ENCODE results near the gene CDH11.

DNA sequence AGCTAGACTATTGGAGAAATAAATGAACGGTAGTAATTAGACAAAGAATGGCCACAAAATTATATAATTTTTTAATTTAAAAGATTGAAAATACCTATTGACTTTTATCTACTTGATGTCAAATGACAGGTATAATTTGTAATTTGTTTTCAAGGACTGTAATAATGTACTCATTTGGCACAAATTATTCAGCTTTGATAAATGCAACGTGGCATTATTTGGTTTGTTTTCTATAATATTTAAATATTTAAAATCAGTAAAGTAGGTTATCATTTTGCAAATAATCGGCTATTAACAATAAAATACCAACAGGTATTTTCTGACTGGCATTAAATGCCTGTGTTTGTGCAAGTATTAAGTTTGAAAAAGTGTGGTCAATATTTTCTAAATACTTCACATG is 60.6 kb downstream of the CDH11 start:
- TF ChIP-seq, protein P1, sequence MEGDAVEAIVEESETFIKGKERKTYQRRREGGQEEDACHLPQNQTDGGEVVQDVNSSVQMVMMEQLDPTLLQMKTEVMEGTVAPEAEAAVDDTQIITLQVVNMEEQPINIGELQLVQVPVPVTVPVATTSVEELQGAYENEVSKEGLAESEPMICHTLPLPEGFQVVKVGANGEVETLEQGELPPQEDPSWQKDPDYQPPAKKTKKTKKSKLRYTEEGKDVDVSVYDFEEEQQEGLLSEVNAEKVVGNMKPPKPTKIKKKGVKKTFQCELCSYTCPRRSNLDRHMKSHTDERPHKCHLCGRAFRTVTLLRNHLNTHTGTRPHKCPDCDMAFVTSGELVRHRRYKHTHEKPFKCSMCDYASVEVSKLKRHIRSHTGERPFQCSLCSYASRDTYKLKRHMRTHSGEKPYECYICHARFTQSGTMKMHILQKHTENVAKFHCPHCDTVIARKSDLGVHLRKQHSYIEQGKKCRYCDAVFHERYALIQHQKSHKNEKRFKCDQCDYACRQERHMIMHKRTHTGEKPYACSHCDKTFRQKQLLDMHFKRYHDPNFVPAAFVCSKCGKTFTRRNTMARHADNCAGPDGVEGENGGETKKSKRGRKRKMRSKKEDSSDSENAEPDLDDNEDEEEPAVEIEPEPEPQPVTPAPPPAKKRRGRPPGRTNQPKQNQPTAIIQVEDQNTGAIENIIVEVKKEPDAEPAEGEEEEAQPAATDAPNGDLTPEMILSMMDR (IDR thresholded peaks at IDR 0.05) = no peak
- TF ChIP-seq POLR2A (IDR thresholded peaks at IDR 0.05) = no peak
